Upper lobe of right lung (tissue), 1 donor: ENCODE measurements around the gene EGF. TPM values are rescaled to one million over a fixed set of nuclear protein-coding genes. Genes with fewer than 3 reads are reported as not detected.

ENCODE experiments used
- ATAC-seq: fragments of 200-7000 bp; cut with Tn5 transposase; one replicate; pipeline ENCODE4 v1.9.1; 2020; ENCODE audit warnings: mild to moderate bottlenecking, moderate library complexity
- DNase-seq: peaks from one replicate; pipeline ENCODE4 v3.0.0-alpha.2; 2020
- H3K27ac ChIP-seq: fragments of 200-600 bp; one replicate; pipeline ENCODE4 v1.8.0; 2022
- H3K27me3 ChIP-seq: fragments of 200-600 bp; one replicate; pipeline ENCODE4 v1.8.0; 2022; ENCODE audit warnings: mild to moderate bottlenecking
- H3K36me3 ChIP-seq: fragments of 200-600 bp; one replicate; pipeline ENCODE4 v1.8.0; 2022
- H3K4me1 ChIP-seq: fragments of 200-600 bp; one replicate; pipeline ENCODE4 v1.8.0; 2022
- H3K4me3 ChIP-seq: fragments of 200-600 bp; one replicate; pipeline ENCODE4 v1.8.0; 2022; ENCODE audit warnings: mild to moderate bottlenecking
- H3K9me3 ChIP-seq: fragments of 200-600 bp; one replicate; pipeline ENCODE4 v1.8.0; 2022
- CTCF ChIP-seq: fragments of 200-600 bp; IDR thresholded peaks from one replicate; pipeline ENCODE4 v1.8.0; 2022; ENCODE audit warnings: antibody characterized with exemption
- intact Hi-C: fragments of 100-400 bp; cut with DNase I; formaldehyde crosslinking; loops from one replicate; pipeline ENCODE4 v1.11.0; 2022
- total RNA-seq: library from RNA; stranded (reverse); fragmentation: NEBNext Ultra II Directional; extraction: Animal tissue kit (Norgen Biotek cat#: 25700); gene quantifications from one replicate; pipeline ENCODE4 v1.2.1, GENCODE V29; 2021
- donor health status: DM: no; HTN: yes; CAD: no; lungs with severe emphysema.

Gene EGF
- total RNA-seq, 1 donor from 2014 or later: 2.4 TPM

GRCh38 chr4:109973529-109973905 is 60.8 kb downstream of the EGF start:
- Histone ChIP-seq H3K36me3 (no peaks in the 10 kb centered on the region), H3K4me1 (no peaks in the 10 kb centered on the region), H3K27ac (no peak overlapping the region), H3K9me3 (no peaks in the 10 kb centered on the region), H3K27me3 (no peaks in the 10 kb centered on the region), H3K4me3 (no peak overlapping the region)
- DNase-seq: no peak
- intact Hi-C loops: no loop called here
- TF ChIP-seq CTCF: no peak
- ATAC-seq: no peak

- Histone ChIP-seq H3K4me3 (no peak overlapping the region), H3K4me1 (no peaks in the 10 kb centered on the region), H3K27me3 (no peaks in the 10 kb centered on the region), H3K27ac (no peak overlapping the region), H3K36me3 (no peaks in the 10 kb centered on the region), H3K9me3 (no peaks in the 10 kb centered on the region)
- intact Hi-C loops: no loop called here
- TF ChIP-seq CTCF: no peak
- no peak for ATAC-seq
- DNase-seq: no peak
Observed at GRCh38 chr4:109976189-109976588, 63.5 kb downstream of the EGF start.

- no peak overlapping the region for H3K4me3 ChIP-seq
- intact Hi-C loops: no loop called here
- no peaks in the 10 kb centered on the region for H3K27me3 ChIP-seq
- H3K9me3 ChIP-seq: no peaks in the 10 kb centered on the region
- TF ChIP-seq CTCF: peak; percentile 76
- DNase-seq (no peak), ATAC-seq (peak; percentile 78)
- no peaks in the 10 kb centered on the region for H3K4me1 ChIP-seq
- H3K36me3 ChIP-seq: no peaks in the 10 kb centered on the region
- H3K27ac ChIP-seq: no peak overlapping the region
Observed at GRCh38 chr4:109977854-109978501, 65.3 kb downstream of the EGF start.

- Histone ChIP-seq H3K4me1 (no peaks in the 10 kb centered on the region), H3K4me3 (no peak overlapping the region), H3K36me3 (no peaks in the 10 kb centered on the region), H3K9me3 (no peaks in the 10 kb centered on the region), H3K27ac (no peak overlapping the region), H3K27me3 (no peaks in the 10 kb centered on the region)
- peak; percentile 66 for ATAC-seq
- DNase-seq: no peak
- intact Hi-C loops: no loop called here
- TF ChIP-seq CTCF: no peak
Observed at GRCh38 chr4:109978704-109979454, 66.2 kb downstream of the EGF start.

GRCh38 chr4:109979920-109980717 is 67.4 kb downstream of the EGF start:
- no peak overlapping the region for H3K27ac ChIP-seq
- no peak for TF ChIP-seq CTCF
- no peak for DNase-seq
- ATAC-seq: no peak
- no peaks in the 10 kb centered on the region for H3K36me3 ChIP-seq
- intact Hi-C loops: loop anchor here (10.0 kb wide), 1 partner anchor 555 kb away; no protein-coding TSS in a partner anchor
- no peak overlapping the region for H3K4me3 ChIP-seq
- no peaks in the 10 kb centered on the region for H3K27me3 ChIP-seq
- no peaks in the 10 kb centered on the region for H3K4me1 ChIP-seq
- H3K9me3 ChIP-seq: no peaks in the 10 kb centered on the region
